ENCODE measurements around the gene TMEM234.

DNA sequence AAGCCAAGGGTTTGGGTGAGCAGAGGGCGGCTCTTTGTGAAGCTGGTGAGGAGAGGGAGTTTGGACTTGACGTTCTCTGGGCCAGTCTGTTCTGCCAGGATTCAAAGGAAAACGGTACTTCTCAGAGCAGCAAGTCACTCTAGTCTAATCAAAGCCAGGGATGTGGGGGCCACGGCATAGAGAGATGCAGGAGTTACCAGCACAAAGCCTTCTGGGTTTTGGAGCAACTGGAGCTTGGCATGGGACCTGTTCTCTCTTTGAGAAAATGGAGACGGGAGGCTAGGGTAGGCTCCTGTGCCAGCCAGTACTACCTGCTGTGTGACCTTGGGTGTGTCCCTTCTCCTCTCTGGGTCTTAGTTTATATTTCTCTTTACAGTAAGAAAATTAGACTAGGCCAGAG lies 40.6 kb downstream of the TMEM234 start:
- TF ChIP-seq CTCF (IDR thresholded peaks at IDR 0.05) (no peak), POLR2A (IDR thresholded peaks at IDR 0.05) (no peak)

Measured in right lobe of liver (tissue), 4 donors.